H9 (cell line): ENCODE measurements around the gene OR7D2. TPM values are rescaled to one million over a fixed set of nuclear protein-coding genes. Genes with fewer than 3 reads are reported as not detected.

Source experiments
- DNase-seq: peaks from one replicate; pipeline ENCODE4 v3.0.0-alpha.2; 2017
- H2AFZ ChIP-seq: one replicate; pipeline ENCODE4 v1.6.1; 2013; ENCODE audit warnings: mild to moderate bottlenecking, low read length, control low read depth, moderate library complexity
- H2AK5ac ChIP-seq: 2 replicates; pipeline ENCODE4 v1.6.1; 2013; ENCODE audit warnings: low read length, control low read depth, mixed read lengths; ENCODE audit not compliant: insufficient read length
- H2BK120ac ChIP-seq: one replicate; pipeline ENCODE4 v1.6.1; 2013; ENCODE audit warnings: low read depth, mild to moderate bottlenecking, low read length, control low read depth, inconsistent platforms; ENCODE audit not compliant: poor library complexity, severe bottlenecking
- H2BK12ac ChIP-seq: 2 replicates; pipeline ENCODE4 v1.6.1; 2013; ENCODE audit warnings: low read length, control low read depth, mixed read lengths, low read depth; ENCODE audit not compliant: insufficient read length
- H2BK15ac ChIP-seq: 2 replicates; pipeline ENCODE4 v1.6.1; 2013; ENCODE audit warnings: low read depth, low read length, control low read depth
- H2BK20ac ChIP-seq: one replicate; pipeline ENCODE4 v1.6.1; 2013; ENCODE audit warnings: low read depth, mild to moderate bottlenecking, low read length, control low read depth, inconsistent platforms; ENCODE audit not compliant: poor library complexity, severe bottlenecking
- H2BK5ac ChIP-seq: 2 replicates; pipeline ENCODE4 v1.6.1; 2013; ENCODE audit warnings: low read length, control low read depth, mixed read lengths; ENCODE audit not compliant: insufficient read length
- H3K14ac ChIP-seq: 2 replicates; pipeline ENCODE4 v1.6.1; 2013; ENCODE audit warnings: low read length, control low read depth; ENCODE audit not compliant: insufficient read depth
- H3K18ac ChIP-seq: 2 replicates; pipeline ENCODE4 v1.6.1; 2013; ENCODE audit warnings: low read depth, mild to moderate bottlenecking, mixed read lengths, low read length, control low read depth; ENCODE audit not compliant: insufficient read length
- H3K23ac ChIP-seq: 2 replicates; pipeline ENCODE4 v1.6.1; 2013; ENCODE audit warnings: low read length, control low read depth, mixed read lengths, low read depth; ENCODE audit not compliant: insufficient read length
- H3K23me2 ChIP-seq: 2 replicates; pipeline ENCODE4 v1.6.1; 2013; ENCODE audit warnings: low read depth, mild to moderate bottlenecking, mixed read lengths, low read length, control low read depth; ENCODE audit not compliant: insufficient read length, poor library complexity, severe bottlenecking
- H3K27ac ChIP-seq: 2 replicates; pipeline ENCODE4 v1.5.1; 2013; ENCODE audit warnings: low read length, control low read depth, mixed read lengths, low read depth; ENCODE audit not compliant: insufficient read length
- H3K27me3 ChIP-seq: 2 replicates; pipeline ENCODE4 v1.6.1; 2013; ENCODE audit warnings: low read length, control low read depth, inconsistent platforms; ENCODE audit not compliant: insufficient read depth
- H3K4ac ChIP-seq: 2 replicates; pipeline ENCODE4 v1.6.1; 2013; ENCODE audit warnings: low read depth, mild to moderate bottlenecking, control low read depth, inconsistent platforms, low read length, moderate library complexity
- H3K4me1 ChIP-seq: 2 replicates; pipeline ENCODE4 v1.6.1; 2013; ENCODE audit warnings: low read length, control low read depth, inconsistent platforms; ENCODE audit not compliant: insufficient read depth
- H3K4me2 ChIP-seq: 2 replicates; pipeline ENCODE4 v1.6.1; 2013; ENCODE audit warnings: low read length, control low read depth, mixed read lengths; ENCODE audit not compliant: insufficient read length, insufficient read depth
- H3K56ac ChIP-seq: 2 replicates; pipeline ENCODE4 v1.6.1; 2013; ENCODE audit warnings: low read depth, mild to moderate bottlenecking, mixed read lengths, low read length, control low read depth; ENCODE audit not compliant: insufficient read length
- H3K79me1 ChIP-seq: 2 replicates; pipeline ENCODE4 v1.6.1; 2013; ENCODE audit warnings: low read depth, mild to moderate bottlenecking, moderate library complexity, low read length, control low read depth, inconsistent platforms; ENCODE audit not compliant: insufficient read depth, poor library complexity, severe bottlenecking
- H3K79me2 ChIP-seq: 2 replicates; pipeline ENCODE4 v1.6.1; 2013; ENCODE audit warnings: low read length, control low read depth, inconsistent platforms; ENCODE audit not compliant: insufficient read depth
- H3K9ac ChIP-seq: 2 replicates; pipeline ENCODE4 v1.6.1; 2013; ENCODE audit warnings: low read length, control low read depth, mixed read lengths; ENCODE audit not compliant: insufficient read length; ENCODE audit errors: extremely low read depth
- H3K9me3 ChIP-seq: one replicate; pipeline ENCODE4 v1.6.1; 2013; ENCODE audit warnings: low read depth, low read length, inconsistent platforms; ENCODE audit not compliant: control insufficient read depth
- H3T11ph ChIP-seq: one replicate; pipeline ENCODE4 v1.6.1; 2013; ENCODE audit warnings: mild to moderate bottlenecking, low read length, control low read depth, inconsistent platforms
- H4K20me1 ChIP-seq: one replicate; pipeline ENCODE4 v1.6.1; 2013; ENCODE audit not compliant: control insufficient read depth, insufficient read length, insufficient read depth
- H4K5ac ChIP-seq: 2 replicates; pipeline ENCODE4 v1.6.1; 2013; ENCODE audit warnings: low read depth, mild to moderate bottlenecking, mixed read lengths, low read length, control low read depth; ENCODE audit not compliant: insufficient read length
- H4K8ac ChIP-seq: replicated peaks from 2 replicates; pipeline ENCODE4 v1.6.1; 2013; ENCODE audit warnings: low read length, control low read depth, mixed read lengths, low read depth; ENCODE audit not compliant: insufficient read length
- H4K91ac ChIP-seq: 2 replicates; pipeline ENCODE4 v1.6.1; 2013; ENCODE audit warnings: low read depth, mild to moderate bottlenecking, moderate library complexity, mixed read lengths, low read length, control low read depth; ENCODE audit not compliant: insufficient read length
- H3K27ac Mint-ChIP-seq, 3 experiments: 2 replicates in 2 of 3; 3 replicates in 1 of 3; pipeline ENCODE4 v1.8.0; 2020 to 2021; ENCODE audit warnings: mixed read lengths in 3 of 3, mild to moderate bottlenecking in 1 of 3, moderate library complexity in 1 of 3
- H3K27me3 Mint-ChIP-seq: 2 replicates; pipeline ENCODE4 v1.8.0; 2021; ENCODE audit warnings: low read depth, mild to moderate bottlenecking, moderate library complexity, mixed read lengths
- H3K36me3 Mint-ChIP-seq, 3 experiments: 2 replicates in 2 of 3; 3 replicates in 1 of 3; pipeline ENCODE4 v1.8.0; 2020 to 2021; ENCODE audit warnings: low read depth in 3 of 3, mixed read lengths in 3 of 3; ENCODE audit not compliant: insufficient read depth in 1 of 3
- H3K4me1 Mint-ChIP-seq, 2 experiments: 2 replicates each; pipeline ENCODE4 v1.8.0; 2020; ENCODE audit warnings: mixed read lengths in 2 of 2
- H3K4me3 Mint-ChIP-seq, 2 experiments: 2 replicates in 1 of 2; 3 replicates in 1 of 2; pipeline ENCODE4 v1.8.0; 2020 to 2021; ENCODE audit warnings: mild to moderate bottlenecking in 2 of 2, mixed read lengths in 2 of 2, moderate library complexity in 1 of 2
- H3K9me3 Mint-ChIP-seq, 2 experiments: 2 replicates in 1 of 2; 3 replicates in 1 of 2; pipeline ENCODE4 v1.8.0; 2020; ENCODE audit warnings: mild to moderate bottlenecking in 2 of 2, mixed read lengths in 2 of 2, moderate library complexity in 1 of 2
- WGBS: extraction: QIAGEN DNeasy Blood & Tissue Kit; methylation state at CpG from one replicate; pipeline ENCODE4 v1.1.7; 2013; ENCODE audit warnings: missing lambda C conversion rate, low lambda C conversion rate, mixed read lengths; ENCODE audit not compliant: insufficient read length; ENCODE audit errors: extremely low coverage; 5-methylcytosine and 5-hydroxymethylcytosine counted together
- total RNA-seq: library from RNA; stranded (reverse); gene quantifications from 2 replicates; pipeline ENCODE4 v1.2.1, GENCODE V29; 2021
- TF ChIP-seq, protein P1 (sequence below): fragments of 200-600 bp; sonication (generic); conservative IDR thresholded peaks from 3 replicates; pipeline ENCODE4 v1.8.0; 2021; ENCODE audit warnings: antibody characterized with exemption, mild to moderate bottlenecking

OR7D2 gene
- total RNA-seq, 1 experiment from 2014 or later = 0.31 TPM

DNA sequence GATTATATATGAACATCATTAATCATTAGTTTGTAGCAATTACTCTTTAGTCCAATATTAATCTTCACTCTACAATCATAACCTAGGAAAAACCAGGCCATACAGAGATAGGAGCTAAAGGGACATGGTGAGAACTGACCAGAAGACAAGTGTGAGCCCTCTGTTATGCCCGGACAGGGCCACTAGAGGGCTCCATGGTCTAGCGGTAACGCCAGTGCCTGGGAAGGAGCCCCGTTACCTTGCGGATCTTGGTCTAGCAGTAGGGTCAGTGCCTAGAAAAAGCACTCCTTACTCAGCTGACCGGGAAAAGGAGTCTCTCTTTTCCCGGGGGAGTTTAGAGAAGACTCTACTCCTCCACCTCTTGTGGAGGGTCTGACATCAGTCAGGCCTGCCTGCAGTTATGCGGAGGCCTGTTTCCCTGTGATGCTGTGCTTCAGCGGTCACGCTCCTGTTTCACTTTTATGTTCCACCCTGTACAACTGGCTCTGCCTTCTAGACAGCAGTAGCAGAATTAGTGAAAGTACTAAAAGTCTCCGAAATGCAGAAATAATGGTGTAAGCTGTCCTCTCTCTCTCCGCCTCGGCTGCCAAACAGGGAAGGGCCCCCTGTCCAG is 26.8 kb downstream of the OR7D2 start:
- Histone ChIP-seq H2BK12ac (no peak overlapping the region), H2BK15ac (no peak overlapping the region), H3K18ac (no peak overlapping the region), H3K27me3 (no peaks in the 10 kb centered on the region), H3K23ac (no peak overlapping the region), H3K23me2 (no peaks in the 10 kb centered on the region), H2AK5ac (no peak overlapping the region), H3K79me1 (no peaks in the 10 kb centered on the region), H4K91ac (no peak overlapping the region), H3K27ac (no peak overlapping the region), H2AFZ (no peak overlapping the region), H3T11ph (no peak overlapping the region), H3K9me3 (peaks cover 15% of the 10 kb centered on the region), H4K8ac (no peak overlapping the region), H3K14ac (no peak overlapping the region), H4K20me1 (no peaks in the 10 kb centered on the region), H3K4me1 (no peaks in the 10 kb centered on the region), H3K56ac (no peak overlapping the region), H2BK20ac (no peak overlapping the region), H3K79me2 (no peaks in the 10 kb centered on the region), H2BK5ac (no peak overlapping the region), H3K4me2 (no peak overlapping the region), H4K5ac (no peak overlapping the region), H2BK120ac (no peak overlapping the region), H3K9ac (no peak overlapping the region), H3K4ac (no peak overlapping the region)
- Mint-ChIP-seq H3K4me1 (no peaks in the 10 kb centered on the region), H3K4me3 (no peak overlapping the region), H3K36me3 (peaks cover 0 to 3% (median 0%) of the 10 kb centered on the region in 3 experiments; a peak in 4 of 7 replicates), H3K9me3 (peaks cover 64 to 69% of the 10 kb centered on the region in 2 experiments), H3K27me3 (peaks cover 3% of the 10 kb centered on the region), H3K27ac (no peak overlapping the region)
- TF ChIP-seq, protein P1, sequence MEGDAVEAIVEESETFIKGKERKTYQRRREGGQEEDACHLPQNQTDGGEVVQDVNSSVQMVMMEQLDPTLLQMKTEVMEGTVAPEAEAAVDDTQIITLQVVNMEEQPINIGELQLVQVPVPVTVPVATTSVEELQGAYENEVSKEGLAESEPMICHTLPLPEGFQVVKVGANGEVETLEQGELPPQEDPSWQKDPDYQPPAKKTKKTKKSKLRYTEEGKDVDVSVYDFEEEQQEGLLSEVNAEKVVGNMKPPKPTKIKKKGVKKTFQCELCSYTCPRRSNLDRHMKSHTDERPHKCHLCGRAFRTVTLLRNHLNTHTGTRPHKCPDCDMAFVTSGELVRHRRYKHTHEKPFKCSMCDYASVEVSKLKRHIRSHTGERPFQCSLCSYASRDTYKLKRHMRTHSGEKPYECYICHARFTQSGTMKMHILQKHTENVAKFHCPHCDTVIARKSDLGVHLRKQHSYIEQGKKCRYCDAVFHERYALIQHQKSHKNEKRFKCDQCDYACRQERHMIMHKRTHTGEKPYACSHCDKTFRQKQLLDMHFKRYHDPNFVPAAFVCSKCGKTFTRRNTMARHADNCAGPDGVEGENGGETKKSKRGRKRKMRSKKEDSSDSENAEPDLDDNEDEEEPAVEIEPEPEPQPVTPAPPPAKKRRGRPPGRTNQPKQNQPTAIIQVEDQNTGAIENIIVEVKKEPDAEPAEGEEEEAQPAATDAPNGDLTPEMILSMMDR = peak; percentile 92
- DNase-seq = peak; percentile 78
- no CpG with 5 or more reads among the region's 13 CpGs for WGBS
